Measurements from ENCODE around the gene SLC2A6.

Gene SLC2A6

GRCh38 chr9:133478851-133479711, at the start of gene SLC2A6:
TSS of gene SLC2A6 (minus strand) at chr9:133479099. CDS start at chr9:133479059, 40 bp downstream.
- no peak for FAIRE-seq

GRCh38 chr9:133528001-133528875, 49.3 kb upstream of the SLC2A6 start:
- no peak for FAIRE-seq

GRCh38 chr9:133527444-133527920, 48.6 kb upstream of the SLC2A6 start:
- no peak for FAIRE-seq

- FAIRE-seq: no peak
These were observed 47.9 kb upstream of the SLC2A6 start for GRCh38 chr9:133526721-133527321.

GRCh38 chr9:133525677-133526076, 46.8 kb upstream of the SLC2A6 start:
- no peak for FAIRE-seq

- FAIRE-seq: no peak
These were observed 45.9 kb upstream of the SLC2A6 start, which contains the start of gene MYMK for GRCh38 chr9:133524679-133525228. TSS of gene MYMK (minus strand) at chr9:133524959. CDS start at chr9:133524844, 115 bp downstream.

GRCh38 chr9:133524146-133524545, 45.2 kb upstream of the SLC2A6 start:
- FAIRE-seq: no peak

GRCh38 chr9:133523106-133523505, 44.2 kb upstream of the SLC2A6 start:
- no peak for FAIRE-seq

- FAIRE-seq: no peak
These were observed 43.4 kb upstream of the SLC2A6 start for GRCh38 chr9:133522073-133522910.

GRCh38 chr9:133521122-133522072, 42.5 kb upstream of the SLC2A6 start:
- FAIRE-seq: no peak

GRCh38 chr9:133520121-133520835, 41.4 kb upstream of the SLC2A6 start:
- FAIRE-seq: no peak

GRCh38 chr9:133519693-133520092, 40.8 kb upstream of the SLC2A6 start:
- no peak for FAIRE-seq

GRCh38 chr9:133518706-133519449, 40.0 kb upstream of the SLC2A6 start:
- FAIRE-seq: no peak

GRCh38 chr9:133518200-133518599, 39.3 kb upstream of the SLC2A6 start:
- no peak for FAIRE-seq

GRCh38 chr9:133517711-133518110, 38.8 kb upstream of the SLC2A6 start:
- FAIRE-seq: no peak

- no peak for FAIRE-seq
These were observed 38.1 kb upstream of the SLC2A6 start for GRCh38 chr9:133516961-133517350.

- FAIRE-seq: no peak
These were observed 37.5 kb upstream of the SLC2A6 start for GRCh38 chr9:133516256-133516960.

GRCh38 chr9:133515615-133516255, 36.8 kb upstream of the SLC2A6 start:
- FAIRE-seq: no peak

Measured in A204.1 (cell line).